SK-N-MC (cell line): ENCODE data around the gene TERT.
"Not testable (repeated sequence)": the region's sequence is repeated elsewhere in the genome, so short reads cannot be mapped to it uniquely, and the experiment has no call there.

Source experiments
- DNase-seq: peaks from one replicate; pipeline ENCODE4 v3.0.0-alpha.2; 2011; ENCODE audit warnings: low read depth, low spot score
- H3K27ac ChIP-seq: fragments of 200-600 bp; sonication (generic); 2 replicates; pipeline ENCODE4 v1.5.1; 2016; ENCODE audit warnings: mixed run types
- H3K36me3 ChIP-seq: fragments of 200-600 bp; sonication (generic); 2 replicates; pipeline ENCODE4 v1.6.1; 2017; ENCODE audit warnings: antibody characterized with exemption, low read length, mixed read lengths; ENCODE audit not compliant: insufficient read depth
- H3K4me3 ChIP-seq: fragments of 200-600 bp; sonication (generic); 2 replicates; pipeline ENCODE4 v1.5.1; 2016
- H3K9ac ChIP-seq: fragments of 200-600 bp; sonication (generic); 2 replicates; pipeline ENCODE4 v1.8.0; 2017; ENCODE audit warnings: mixed run types, mixed read lengths; ENCODE audit not compliant: insufficient read length
- H3K9me3 ChIP-seq: fragments of 200-600 bp; sonication (generic); 2 replicates; pipeline ENCODE4 v1.6.1; 2017; ENCODE audit warnings: low read depth, mild to moderate bottlenecking, antibody characterized with exemption, low read length, moderate library complexity, mixed read lengths
- EZH2 ChIP-seq: fragments of 200-600 bp; sonication (generic); IDR thresholded peaks from one replicate; pipeline ENCODE4 v1.6.1; 2017; ENCODE audit warnings: antibody characterized with exemption
- FOXP2 ChIP-seq: optimal IDR thresholded peaks from 2 replicates; pipeline ENCODE3; 2011; ENCODE audit warnings: mild to moderate bottlenecking, moderate library complexity; ENCODE audit not compliant: insufficient read depth; ENCODE audit errors: extremely low read length, control extremely low read depth
- POLR2AphosphoS5 ChIP-seq: IDR thresholded peaks from 2 replicates; pipeline ENCODE4 v1.6.1; 2012; ENCODE audit warnings: mild to moderate bottlenecking, low read depth, low read length, borderline replicate concordance

TERT gene

DNA sequence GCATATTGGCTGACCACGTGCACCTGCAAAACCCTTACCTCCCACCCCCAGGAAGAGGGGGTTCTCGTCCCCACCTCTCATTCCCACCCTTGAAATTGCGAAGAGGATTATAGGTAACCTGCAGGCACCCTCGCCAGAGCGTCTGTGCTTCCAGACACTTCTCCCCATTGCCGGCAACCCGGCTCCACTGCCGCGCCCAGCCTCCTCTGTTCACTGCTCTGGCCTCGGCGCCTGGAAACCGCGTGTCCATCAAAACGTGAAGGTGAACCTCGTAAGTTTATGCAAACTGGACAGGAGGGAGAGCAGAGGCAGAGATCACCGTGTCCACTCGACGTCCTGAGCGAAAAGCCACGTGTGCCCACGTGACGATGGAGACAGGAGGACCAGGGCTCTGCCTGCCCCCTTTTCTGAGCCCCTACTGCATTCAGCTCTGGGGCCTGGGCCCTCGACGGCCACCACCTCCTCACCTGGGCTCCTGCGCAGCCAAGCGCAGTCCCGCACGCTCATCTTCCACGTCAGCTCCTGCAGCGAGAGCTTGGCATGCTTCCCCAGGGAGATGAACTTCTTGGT, 1.9 kb downstream of the TERT start:
- Histone ChIP-seq H3K9me3 (no peaks in the 10 kb centered on the region), H3K9ac (no peak overlapping the region), H3K27ac (no peak overlapping the region), H3K4me3 (no peak overlapping the region), H3K36me3 (no peaks in the 10 kb centered on the region)
- TF ChIP-seq EZH2 = no peak
- TF ChIP-seq POLR2AphosphoS5 = no peak
- TF ChIP-seq FOXP2 = no peak
- no peak for DNase-seq

GRCh38 chr5:1292139-1292538, 2.7 kb downstream of the TERT start:
- DNase-seq = no peak
- TF ChIP-seq POLR2AphosphoS5 (no peak), EZH2 (no peak), FOXP2 (no peak)
- Histone ChIP-seq H3K9ac (no peak overlapping the region), H3K27ac (no peak overlapping the region), H3K9me3 (no peaks in the 10 kb centered on the region), H3K4me3 (no peak overlapping the region), H3K36me3 (no peaks in the 10 kb centered on the region)

- Histone ChIP-seq H3K4me3 (no peak overlapping the region), H3K36me3 (no peaks in the 10 kb centered on the region), H3K9ac (no peak overlapping the region), H3K27ac (no peak overlapping the region), H3K9me3 (no peaks in the 10 kb centered on the region)
- TF ChIP-seq POLR2AphosphoS5 = no peak
- TF ChIP-seq EZH2 = no peak
- TF ChIP-seq FOXP2 = no peak
- DNase-seq = no peak
Measured at GRCh38 chr5:1291611-1292080, 3.2 kb downstream of the TERT start.

- not testable (repeated sequence) for H3K4me3 ChIP-seq, DNase-seq, H3K9ac ChIP-seq, H3K27ac ChIP-seq, H3K36me3 ChIP-seq, H3K9me3 ChIP-seq
Measured at GRCh38 chr5:1290956-1291355, 3.9 kb downstream of the TERT start.

- not testable (repeated sequence) for H3K9me3 ChIP-seq, H3K4me3 ChIP-seq, H3K27ac ChIP-seq, H3K36me3 ChIP-seq, H3K9ac ChIP-seq, DNase-seq
Measured at GRCh38 chr5:1289559-1289958, 5.3 kb downstream of the TERT start.

- Histone ChIP-seq H3K9ac (no peak overlapping the region), H3K27ac (no peak overlapping the region), H3K9me3 (no peaks in the 10 kb centered on the region), H3K4me3 (no peak overlapping the region), H3K36me3 (no peaks in the 10 kb centered on the region)
- TF ChIP-seq EZH2 (no peak), FOXP2 (no peak), POLR2AphosphoS5 (no peak)
- DNase-seq = no peak
Measured at GRCh38 chr5:1288439-1289335, 6.2 kb downstream of the TERT start.

GRCh38 chr5:1285883-1286291, 9.0 kb downstream of the TERT start:
- no peak for TF ChIP-seq POLR2AphosphoS5
- TF ChIP-seq EZH2 = no peak
- no peak for TF ChIP-seq FOXP2
- Histone ChIP-seq H3K9me3 (no peaks in the 10 kb centered on the region), H3K36me3 (no peaks in the 10 kb centered on the region), H3K27ac (no peak overlapping the region), H3K9ac (no peak overlapping the region), H3K4me3 (no peak overlapping the region)
- no peak for DNase-seq

DNA sequence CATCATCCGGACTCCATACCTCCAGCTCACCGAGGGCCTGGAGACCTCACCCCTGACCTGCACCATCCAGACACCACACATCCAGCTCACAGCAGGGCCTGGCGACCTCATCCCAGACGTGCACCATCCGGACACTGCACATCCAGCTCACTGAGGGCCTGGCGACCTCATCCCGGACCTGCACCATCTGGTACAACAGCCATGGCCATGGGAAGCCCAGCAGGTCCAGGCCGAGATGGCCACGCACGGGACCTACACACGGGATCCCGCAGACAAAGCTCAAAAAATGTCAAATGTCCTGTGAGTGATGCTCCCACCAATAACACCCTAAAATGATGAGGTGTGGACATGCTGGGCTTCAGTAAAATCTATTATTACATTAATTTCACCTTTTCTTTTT, 9.7 kb downstream of the TERT start:
- no peak overlapping the region for H3K4me3 ChIP-seq
- H3K9me3 ChIP-seq = no peaks in the 10 kb centered on the region
- H3K9ac ChIP-seq = no peak overlapping the region
- no peak for DNase-seq
- no peak for TF ChIP-seq FOXP2
- no peak for TF ChIP-seq POLR2AphosphoS5
- no peak for TF ChIP-seq EZH2
- no peaks in the 10 kb centered on the region for H3K36me3 ChIP-seq
- no peak overlapping the region for H3K27ac ChIP-seq

GRCh38 chr5:1284336-1284970, 10.4 kb downstream of the TERT start:
- not testable (repeated sequence) for DNase-seq, H3K4me3 ChIP-seq, H3K27ac ChIP-seq, H3K9me3 ChIP-seq, H3K36me3 ChIP-seq, H3K9ac ChIP-seq

DNA sequence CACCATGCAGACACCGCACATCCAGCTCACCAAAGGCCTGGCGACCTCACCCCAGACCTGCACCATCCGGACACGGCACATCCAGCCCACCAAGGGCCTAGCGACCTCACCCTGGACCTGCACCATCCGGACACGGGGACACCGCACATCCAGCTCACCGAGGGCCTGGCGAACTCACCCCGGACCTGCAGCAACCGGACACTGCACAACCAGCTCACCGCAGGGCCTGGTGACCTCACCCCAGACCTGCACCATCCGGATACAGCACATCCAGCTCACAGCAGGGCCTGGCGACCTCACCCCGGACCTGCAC, 11.2 kb downstream of the TERT start:
- not testable (repeated sequence) for H3K36me3 ChIP-seq, DNase-seq, H3K27ac ChIP-seq, H3K9me3 ChIP-seq, H3K9ac ChIP-seq, H3K4me3 ChIP-seq

DNA sequence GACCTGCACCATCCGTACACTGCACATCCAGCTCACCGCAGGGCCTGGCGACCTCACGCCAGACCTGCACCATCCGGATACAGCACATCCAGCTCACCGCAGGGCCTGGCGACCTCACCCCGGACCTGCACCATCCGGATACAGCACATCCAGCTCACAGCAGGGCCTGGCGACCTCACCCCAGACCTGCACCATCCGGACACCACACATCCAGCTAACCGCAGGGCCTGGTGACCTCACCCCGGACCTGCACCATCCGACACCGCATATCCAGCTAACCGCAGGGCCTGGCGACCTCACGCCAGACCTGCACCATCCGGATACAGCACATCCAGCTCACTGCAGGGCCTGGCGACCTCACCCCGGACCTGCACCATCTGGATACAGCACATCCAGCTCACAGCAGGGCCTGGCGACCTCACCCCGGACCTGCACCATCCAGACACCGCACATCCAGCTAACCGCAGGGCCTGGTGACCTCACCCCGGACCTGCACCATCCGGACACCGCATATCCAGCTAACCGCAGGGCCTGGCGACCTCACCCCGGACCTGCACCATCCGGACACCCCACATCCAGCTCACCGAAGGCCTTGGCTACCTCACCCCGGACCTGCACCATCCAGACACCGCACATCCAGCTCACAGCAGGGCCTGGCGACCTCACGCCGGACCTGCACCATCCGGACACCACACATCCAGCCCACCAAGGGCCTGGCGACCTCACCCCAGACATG, 11.7 kb downstream of the TERT start:
- H3K36me3 ChIP-seq, H3K9ac ChIP-seq, H3K27ac ChIP-seq, DNase-seq, H3K9me3 ChIP-seq, H3K4me3 ChIP-seq: not testable (repeated sequence)
